Fibroblast of skin of abdomen (primary cell): Measurements from ENCODE around the gene GRAP2.
"Not testable (repeated sequence)": the region's sequence is repeated elsewhere in the genome, so short reads cannot be mapped to it uniquely, and the experiment has no call there.

ENCODE experiments used
- DNase-seq: peaks from one replicate; pipeline ENCODE4 v3.0.0-alpha.2; 2013

GRAP2 gene

GRCh38 chr22:39897841-39898240 lies 3.0 kb upstream of the GRAP2 start:
- no peak for DNase-seq

- DNase-seq, result no peak
These were observed 1.9 kb upstream of the GRAP2 start for GRCh38 chr22:39898997-39899396.

- DNase-seq, result no peak
These were observed 772 bp downstream of the GRAP2 start for GRCh38 chr22:39901565-39902146.

- DNase-seq, result not testable (repeated sequence)
These were observed 3.1 kb downstream of the GRAP2 start for GRCh38 chr22:39904024-39904423.

GRCh38 chr22:39904862-39905261 lies 4.0 kb downstream of the GRAP2 start:
- DNase-seq, result no peak

DNA sequence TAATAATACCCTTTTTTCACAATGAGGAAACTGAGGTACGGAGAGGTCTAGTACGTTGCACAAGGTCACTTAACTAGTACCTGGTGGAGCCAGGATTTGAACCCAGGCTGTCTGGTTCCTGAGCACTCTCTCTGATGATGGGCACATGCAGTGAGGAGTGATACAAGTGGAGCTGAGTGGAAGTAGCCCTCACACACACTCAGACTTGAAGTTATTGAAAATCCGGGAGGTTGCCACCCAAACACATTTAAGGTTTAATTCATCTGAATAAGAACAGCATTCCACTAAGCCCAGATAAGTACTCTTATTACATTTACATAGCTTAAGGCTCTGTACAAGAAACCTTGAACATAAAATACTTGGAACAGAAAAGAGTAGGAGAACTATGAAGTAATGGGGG lies 4.8 kb downstream of the GRAP2 start:
- DNase-seq, result no peak

DNA sequence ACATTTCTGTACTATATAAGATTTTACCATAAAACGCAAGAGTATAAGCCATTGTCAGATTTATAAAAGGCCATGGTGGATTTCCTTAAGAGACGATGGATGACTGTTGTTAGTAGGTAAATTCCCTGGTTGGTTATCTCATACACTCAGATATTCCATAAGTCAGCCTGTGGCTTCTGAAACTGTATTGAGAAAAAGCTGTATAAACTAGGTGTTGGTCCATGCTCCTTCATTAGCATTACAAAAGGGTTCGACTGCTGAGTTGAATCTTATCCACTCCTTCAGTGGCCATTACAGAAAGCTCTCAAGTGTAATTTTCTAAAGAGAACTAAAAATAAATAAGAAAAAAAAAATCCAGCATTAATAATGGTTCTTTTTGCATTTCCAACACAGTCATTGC lies 5.3 kb downstream of the GRAP2 start:
- no peak for DNase-seq

GRCh38 chr22:39907047-39907446 lies 6.2 kb downstream of the GRAP2 start:
- no peak for DNase-seq

DNA sequence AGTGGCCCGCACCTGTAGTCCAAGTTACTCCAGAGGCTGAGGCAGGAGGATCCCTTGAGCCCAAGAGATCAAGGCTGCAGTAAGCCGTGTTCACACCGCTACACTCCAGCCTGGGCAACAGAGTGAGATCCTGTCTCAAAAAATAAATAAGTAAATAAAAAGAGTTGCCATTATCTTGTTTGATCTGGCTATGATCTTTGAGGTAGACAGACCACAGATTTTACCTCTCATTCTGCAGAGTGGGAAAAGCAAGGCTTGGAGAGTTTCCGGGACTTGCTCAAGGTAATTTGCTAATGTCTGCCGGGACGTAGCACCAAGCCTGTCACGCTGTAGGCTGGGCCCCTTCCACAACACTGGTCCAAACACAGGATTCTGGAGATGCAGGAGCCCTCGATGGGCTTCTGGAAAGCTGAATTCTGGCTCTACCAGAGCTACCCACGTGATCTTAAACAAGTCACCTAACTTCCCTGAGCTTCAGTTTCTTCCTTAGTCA lies 6.8 kb downstream of the GRAP2 start:
- no peak for DNase-seq

GRCh38 chr22:39908136-39908535 lies 7.3 kb downstream of the GRAP2 start:
- no peak for DNase-seq

DNA sequence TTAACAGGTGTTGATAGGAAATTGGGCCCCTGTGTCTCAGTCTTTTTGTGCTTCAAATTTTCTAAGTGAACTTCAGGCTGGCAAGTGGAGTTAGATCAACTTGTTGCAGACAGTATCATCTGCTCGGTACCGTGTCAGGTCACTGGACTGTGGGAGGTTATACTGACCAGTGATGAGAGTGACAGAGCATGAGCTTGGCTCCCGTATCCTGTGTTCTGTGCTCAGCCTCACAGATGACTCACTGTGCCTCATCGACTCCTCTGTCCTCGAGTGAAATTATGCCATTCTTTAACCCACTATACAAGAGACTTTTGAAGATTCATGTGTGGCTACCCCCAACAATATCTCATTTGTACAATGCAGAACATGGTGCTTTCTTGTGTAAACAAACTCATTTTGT lies 7.9 kb downstream of the GRAP2 start:
- DNase-seq, result no peak

DNA sequence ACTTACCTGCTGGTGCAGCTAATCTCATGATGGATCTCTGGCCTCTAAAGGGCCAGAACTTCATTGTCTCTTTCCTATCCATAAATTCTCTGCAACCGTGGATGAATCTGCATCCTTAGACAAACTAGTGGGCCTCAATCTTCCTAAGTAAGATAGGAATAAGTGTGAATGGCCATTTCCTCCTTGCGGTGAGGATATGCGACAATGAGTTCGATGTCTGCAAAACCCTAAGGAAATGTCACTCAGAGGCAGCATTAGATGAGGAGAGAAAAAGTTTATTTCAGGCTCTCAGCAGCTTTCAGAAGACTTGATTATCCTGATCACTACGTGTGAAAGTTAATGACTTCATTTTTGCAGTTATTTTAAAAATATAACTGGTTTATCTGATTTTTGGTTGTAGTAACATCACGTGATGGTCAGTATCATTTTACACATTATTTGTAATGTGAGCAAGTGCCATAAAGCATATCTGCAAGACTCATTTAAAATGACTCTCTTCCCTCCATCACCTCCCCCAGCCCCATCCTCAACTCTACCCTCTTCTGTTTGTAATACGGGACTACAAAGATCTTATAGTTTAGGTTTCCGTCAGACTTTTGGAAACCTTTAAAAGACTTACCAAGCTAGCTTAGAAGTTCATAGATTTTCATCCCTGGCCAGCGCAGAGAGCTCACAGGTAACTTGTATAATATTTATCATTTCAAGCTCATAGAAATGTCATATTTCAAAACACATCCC lies 10.2 kb downstream of the GRAP2 start:
- DNase-seq, result no peak

- no peak for DNase-seq
These were observed 12.4 kb downstream of the GRAP2 start for GRCh38 chr22:39913321-39913720.

- DNase-seq, result no peak
These were observed 13.0 kb downstream of the GRAP2 start for GRCh38 chr22:39913886-39914285.

DNA sequence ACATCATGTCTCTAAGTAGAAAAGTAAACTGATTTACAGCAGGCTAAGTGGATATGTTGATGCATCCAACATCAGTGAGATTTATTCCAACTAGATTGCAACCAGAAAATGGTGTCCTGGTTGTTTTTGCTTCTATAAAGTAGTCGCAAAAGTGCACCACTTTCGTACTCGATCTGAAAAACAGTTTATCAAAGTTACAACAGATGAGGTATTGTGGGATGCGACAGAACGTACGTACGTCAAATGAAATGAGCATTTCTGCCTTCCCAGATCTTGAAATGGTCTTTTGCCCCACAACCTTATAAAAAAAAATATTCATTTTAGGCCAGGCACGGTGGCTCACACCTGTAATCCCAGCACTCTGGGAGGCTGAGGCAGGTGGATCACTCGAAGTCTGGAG lies 13.7 kb downstream of the GRAP2 start:
- no peak for DNase-seq

DNA sequence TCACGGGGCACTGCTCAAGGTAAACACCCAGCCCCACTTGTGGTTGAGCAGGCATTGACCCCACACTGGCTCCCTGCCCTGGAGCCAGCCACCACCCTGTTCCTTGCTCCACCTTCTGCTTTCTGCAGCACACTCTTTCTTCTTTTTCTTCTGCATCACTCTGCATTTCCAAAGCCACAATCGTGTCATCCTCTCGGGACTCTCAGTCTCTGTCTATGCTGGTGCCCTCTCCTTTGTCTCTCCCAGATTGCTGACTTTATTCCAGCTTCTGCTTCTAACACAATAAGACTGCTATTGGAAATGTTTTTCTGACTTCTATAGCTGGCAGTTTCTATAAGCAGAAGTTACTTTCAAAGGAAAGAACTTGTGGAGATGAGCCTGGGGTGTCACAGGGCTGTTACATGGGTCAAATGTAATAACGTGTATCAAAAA lies 14.4 kb downstream of the GRAP2 start:
- no peak for DNase-seq

DNA sequence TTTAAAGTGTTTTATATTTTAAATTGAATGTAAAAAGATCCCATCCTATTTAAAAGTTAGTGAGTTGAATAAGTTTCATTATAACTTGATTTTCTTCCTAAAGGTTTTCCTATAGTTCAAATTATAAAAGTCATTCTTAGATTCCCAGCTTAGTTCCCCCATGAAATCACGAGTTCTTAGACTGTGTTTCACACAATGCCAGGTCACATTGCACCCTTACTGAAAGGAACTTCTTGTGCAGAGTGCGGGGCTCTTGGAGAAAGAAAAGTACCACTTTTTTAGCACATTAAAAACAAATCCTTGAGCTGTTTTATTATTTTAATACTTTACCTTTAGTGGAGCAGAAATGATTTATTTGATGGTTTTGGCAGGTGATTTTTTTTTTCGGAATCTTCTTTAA lies 15.6 kb downstream of the GRAP2 start:
- no peak for DNase-seq

GRCh38 chr22:39917197-39917643 lies 16.3 kb downstream of the GRAP2 start:
- DNase-seq, result no peak

GRCh38 chr22:39917776-39918495 lies 17.1 kb downstream of the GRAP2 start:
- DNase-seq, result no peak

DNA sequence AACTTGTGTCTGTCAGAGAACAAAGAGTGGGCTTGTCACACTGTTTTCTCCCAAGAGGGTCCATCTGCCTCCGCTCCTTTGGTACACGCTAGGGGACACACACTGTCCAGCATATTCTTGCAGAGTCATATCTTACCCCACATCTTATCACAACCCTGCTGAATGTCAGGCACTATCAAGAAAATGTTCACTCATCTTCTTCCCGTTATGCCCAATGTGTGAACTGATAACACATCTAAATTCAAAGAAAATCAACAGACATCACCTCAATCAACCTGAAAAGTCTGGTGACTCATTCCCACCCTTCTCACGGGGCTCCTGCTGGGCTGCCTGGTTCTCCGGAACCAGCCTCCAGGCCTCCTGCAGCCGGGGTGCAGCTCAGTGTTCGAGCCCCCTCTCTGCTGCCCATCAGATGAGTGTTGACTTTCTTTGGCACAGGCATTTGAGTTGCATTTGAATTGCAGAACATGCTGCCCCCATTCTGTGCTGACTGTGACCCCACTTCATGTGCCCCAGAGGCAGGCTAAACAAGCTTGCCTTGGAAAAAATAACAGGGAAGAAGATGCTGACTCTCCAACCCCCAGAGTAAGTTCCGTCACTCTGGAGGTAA lies 19.4 kb downstream of the GRAP2 start:
- no peak for DNase-seq

- no peak for DNase-seq
These were observed 22.8 kb downstream of the GRAP2 start for GRCh38 chr22:39923696-39924095.

DNA sequence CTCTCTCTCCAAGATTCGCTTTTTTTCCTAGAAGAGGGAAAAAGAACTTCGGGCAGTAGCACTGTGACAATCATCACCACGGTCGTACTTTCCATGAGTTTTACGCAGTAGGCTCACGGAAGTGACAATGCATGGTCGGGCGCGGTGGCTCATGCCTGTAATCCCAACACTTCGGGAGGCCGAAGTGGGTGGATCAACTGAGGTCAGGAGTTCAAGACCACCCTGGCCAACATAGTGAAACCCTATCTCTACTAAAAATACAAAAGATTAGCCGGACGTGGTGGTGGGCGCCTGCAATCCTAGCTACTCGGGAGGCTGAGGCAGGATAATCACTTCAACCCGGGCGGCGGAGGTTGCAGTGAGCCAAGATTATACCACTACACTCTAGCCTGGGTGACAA lies 23.4 kb downstream of the GRAP2 start:
- no peak for DNase-seq

DNA sequence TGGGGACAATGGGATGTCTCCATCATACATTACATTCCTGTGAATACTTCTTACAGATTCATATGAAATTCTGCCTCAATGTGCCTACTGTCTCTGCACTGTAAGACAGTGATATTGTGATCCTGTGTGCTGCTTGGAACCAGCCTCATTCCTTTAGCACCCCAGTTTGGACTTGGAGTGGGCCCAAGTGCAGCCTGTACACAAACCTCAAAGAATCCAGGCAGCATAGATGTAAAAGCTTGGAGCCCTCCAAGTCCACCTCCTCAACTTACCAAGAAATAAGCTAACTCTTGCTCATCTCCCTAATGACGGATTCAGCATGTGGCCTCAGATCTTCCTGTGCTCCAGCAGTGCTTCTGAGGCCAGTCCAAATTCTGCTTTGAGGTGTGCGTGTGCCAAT lies 24.4 kb downstream of the GRAP2 start:
- DNase-seq, result no peak
